IMR-90 (cell line): ENCODE measurements around the gene GNAS-AS1.

Experiments used
- CEBPB ChIP-seq: IDR thresholded peaks from 2 replicates; pipeline ENCODE4 v1.6.1; 2012; ENCODE audit warnings: low read depth, low read length, improper control_type of control experiment
- CHD1 ChIP-seq: IDR thresholded peaks from 2 replicates; pipeline ENCODE4 v1.6.1; 2012; ENCODE audit warnings: low read depth, low read length, improper control_type of control experiment
- CTCF ChIP-seq: conservative IDR thresholded peaks from 2 replicates; pipeline ENCODE4 v1.5.1; 2012; ENCODE audit warnings: mild to moderate bottlenecking, low read depth, low read length, improper control_type of control experiment
- MXI1 ChIP-seq: IDR thresholded peaks from 2 replicates; pipeline ENCODE4 v1.6.1; 2012; ENCODE audit warnings: low read depth, mild to moderate bottlenecking, low read length, moderate library complexity, borderline replicate concordance
- POLR2A ChIP-seq: IDR thresholded peaks from 2 replicates; pipeline ENCODE4 v1.6.1; 2012; ENCODE audit warnings: mild to moderate bottlenecking, low read depth, low read length
- RAD21 ChIP-seq: IDR thresholded peaks from 2 replicates; pipeline ENCODE4 v1.6.1; 2012; ENCODE audit warnings: low read length, improper control_type of control experiment
- RCOR1 ChIP-seq: IDR thresholded peaks from 2 replicates; pipeline ENCODE4 v1.6.1; 2012; ENCODE audit warnings: mild to moderate bottlenecking, low read length, improper control_type of control experiment; ENCODE audit not compliant: insufficient replicate concordance
- RFX5 ChIP-seq: IDR thresholded peaks from 2 replicates; pipeline ENCODE4 v1.8.0; 2012; ENCODE audit warnings: low read depth, mild to moderate bottlenecking, low read length, moderate library complexity
- SMC3 ChIP-seq: fragments of 150-350 bp; IDR thresholded peaks from 2 replicates; pipeline ENCODE4 v1.6.1; 2016; ENCODE audit warnings: low read depth, mild to moderate bottlenecking, antibody characterized with exemption, low read length, moderate library complexity
- USF2 ChIP-seq: fragments of 150-350 bp; IDR thresholded peaks from 2 replicates; pipeline ENCODE4 v1.6.1; 2017; ENCODE audit warnings: mild to moderate bottlenecking, antibody characterized with exemption, low read length, low read depth

GRCh38 chr20:58839991-58840747 is 10.5 kb downstream of the GNAS-AS1 start:
- TF ChIP-seq CTCF (no peak), CEBPB (no peak), MXI1 (no peak), RCOR1 (no peak), RAD21 (no peak), POLR2A (no peak), RFX5 (no peak), CHD1 (no peak), USF2 (no peak), SMC3 (no peak)
